ENCODE results near the gene SLC16A4. TPM values are rescaled to one million over a fixed set of nuclear protein-coding genes. Genes with fewer than 3 reads are reported as not detected.

The SLC16A4 gene
- total and polyA plus RNA-seq, 2 experiments from 2014 or later = 15.6 to 28.1 TPM

- WGBS, 2 experiments (ENCODE audit: low coverage in 1 of 2, low lambda C conversion rate in 2 of 2, missing lambda C conversion rate in 2 of 2) = 78 to 87% methylated on average over 2 of the region's 2 CpGs
- Histone ChIP-seq H3K9me3 (ENCODE audit: low read depth) (no peaks in the 10 kb centered on the region), H4K20me1 (ENCODE audit: insufficient read depth) (no peaks in the 10 kb centered on the region), H2AFZ (no peak overlapping the region), H3F3A (ENCODE audit: insufficient read depth) (no peaks in the 10 kb centered on the region), H3K27me3 (replicated peaks; ENCODE audit: insufficient read depth) (no peaks in the 10 kb centered on the region), H3K27ac (no peak overlapping the region), H3K36me3 (ENCODE audit: low read depth) (no peaks in the 10 kb centered on the region), H3K9me2 (ENCODE audit: insufficient read depth) (no peaks in the 10 kb centered on the region), H3K9ac (no peak overlapping the region), H3K4me2 (ENCODE audit: unreplicated experiment) (no peak overlapping the region), H3K4me3 (no peak overlapping the region), H3K4me1 (ENCODE audit: insufficient read depth) (no peaks in the 10 kb centered on the region), H3K79me2 (ENCODE audit: insufficient read depth) (no peaks in the 10 kb centered on the region)
- in situ Hi-C loops (cut with MboI) = no loop called here
- no peak for DNase-seq
- no peak for TF ChIP-seq EZH2phosphoT487 (IDR thresholded peaks at IDR 0.05; ENCODE audit: insufficient read depth, low read depth)
- TF ChIP-seq EZH2 (IDR thresholded peaks at IDR 0.05; ENCODE audit: insufficient read depth, poor library complexity, severe bottlenecking) = no peak
These were observed 69.8 kb downstream of the SLC16A4 start for GRCh38 chr1:110321045-110321444.

GRCh38 chr1:110320168-110320518 is 70.7 kb downstream of the SLC16A4 start:
- no peaks in the 10 kb centered on the region for H4K20me1 ChIP-seq (ENCODE audit: insufficient read depth)
- no peak overlapping the region for H3K9ac ChIP-seq
- H3K4me3 ChIP-seq = no peak overlapping the region
- 89 to 92% methylated on average over 1 of the region's 1 CpG for WGBS, 2 experiments (ENCODE audit: low coverage in 1 of 2, low lambda C conversion rate in 2 of 2, missing lambda C conversion rate in 2 of 2)
- H3K27ac ChIP-seq = no peak overlapping the region
- H3K36me3 ChIP-seq (ENCODE audit: low read depth) = no peaks in the 10 kb centered on the region
- H2AFZ ChIP-seq = no peak overlapping the region
- no peaks in the 10 kb centered on the region for H3K27me3 ChIP-seq (replicated peaks; ENCODE audit: insufficient read depth)
- H3K9me2 ChIP-seq (ENCODE audit: insufficient read depth) = no peaks in the 10 kb centered on the region
- no peaks in the 10 kb centered on the region for H3K79me2 ChIP-seq (ENCODE audit: insufficient read depth)
- H3F3A ChIP-seq (ENCODE audit: insufficient read depth) = no peaks in the 10 kb centered on the region
- in situ Hi-C loops (cut with MboI) = no loop called here
- TF ChIP-seq EZH2phosphoT487 (IDR thresholded peaks at IDR 0.05; ENCODE audit: insufficient read depth, low read depth) (no peak), EZH2 (IDR thresholded peaks at IDR 0.05; ENCODE audit: insufficient read depth, poor library complexity, severe bottlenecking) (no peak)
- no peak for DNase-seq
- H3K4me2 ChIP-seq (ENCODE audit: unreplicated experiment) = no peak overlapping the region
- no peaks in the 10 kb centered on the region for H3K9me3 ChIP-seq (ENCODE audit: low read depth)
- no peaks in the 10 kb centered on the region for H3K4me1 ChIP-seq (ENCODE audit: insufficient read depth)

- H3F3A ChIP-seq (ENCODE audit: insufficient read depth) = no peaks in the 10 kb centered on the region
- no peaks in the 10 kb centered on the region for H3K9me2 ChIP-seq (ENCODE audit: insufficient read depth)
- H3K36me3 ChIP-seq (ENCODE audit: low read depth) = no peaks in the 10 kb centered on the region
- 57 to 70% methylated on average over 4 of the region's 4 CpGs for WGBS, 2 experiments (ENCODE audit: low coverage in 1 of 2, low lambda C conversion rate in 2 of 2, missing lambda C conversion rate in 2 of 2)
- H3K27ac ChIP-seq = no peak overlapping the region
- no peaks in the 10 kb centered on the region for H3K27me3 ChIP-seq (replicated peaks; ENCODE audit: insufficient read depth)
- in situ Hi-C loops (cut with MboI) = no loop called here
- no peaks in the 10 kb centered on the region for H3K4me1 ChIP-seq (ENCODE audit: insufficient read depth)
- no peak overlapping the region for H3K4me2 ChIP-seq (ENCODE audit: unreplicated experiment)
- H2AFZ ChIP-seq = no peak overlapping the region
- no peaks in the 10 kb centered on the region for H3K79me2 ChIP-seq (ENCODE audit: insufficient read depth)
- no peak overlapping the region for H3K9ac ChIP-seq
- DNase-seq = no peak
- no peaks in the 10 kb centered on the region for H3K9me3 ChIP-seq (ENCODE audit: low read depth)
- no peak overlapping the region for H3K4me3 ChIP-seq
- H4K20me1 ChIP-seq (ENCODE audit: insufficient read depth) = no peaks in the 10 kb centered on the region
- TF ChIP-seq EZH2phosphoT487 (IDR thresholded peaks at IDR 0.05; ENCODE audit: insufficient read depth, low read depth) (no peak), EZH2 (IDR thresholded peaks at IDR 0.05; ENCODE audit: insufficient read depth, poor library complexity, severe bottlenecking) (no peak)
These were observed 71.3 kb downstream of the SLC16A4 start for GRCh38 chr1:110319332-110320167.

- H3K36me3 ChIP-seq (ENCODE audit: low read depth) = no peaks in the 10 kb centered on the region
- in situ Hi-C loops (cut with MboI) = no loop called here
These were observed 72.8 kb downstream of the SLC16A4 start for GRCh38 chr1:110318046-110318445.

More at GRCh38 chr1:110318046-110318445, 72.8 kb downstream of the SLC16A4 start:
- Histone ChIP-seq H3F3A (ENCODE audit: insufficient read depth) (no peaks in the 10 kb centered on the region), H4K20me1 (ENCODE audit: insufficient read depth) (no peaks in the 10 kb centered on the region), H3K9ac (no peak overlapping the region), H3K4me3 (no peak overlapping the region), H3K9me2 (ENCODE audit: insufficient read depth) (no peaks in the 10 kb centered on the region), H3K4me1 (ENCODE audit: insufficient read depth) (no peaks in the 10 kb centered on the region), H3K9me3 (ENCODE audit: low read depth) (no peaks in the 10 kb centered on the region), H3K27me3 (replicated peaks; ENCODE audit: insufficient read depth) (no peaks in the 10 kb centered on the region), H3K4me2 (ENCODE audit: unreplicated experiment) (no peak overlapping the region), H2AFZ (no peak overlapping the region), H3K79me2 (ENCODE audit: insufficient read depth) (no peaks in the 10 kb centered on the region), H3K27ac (no peak overlapping the region)
- no peak for TF ChIP-seq EZH2phosphoT487 (IDR thresholded peaks at IDR 0.05; ENCODE audit: insufficient read depth, low read depth)
- no peak for TF ChIP-seq EZH2 (IDR thresholded peaks at IDR 0.05; ENCODE audit: insufficient read depth, poor library complexity, severe bottlenecking)
- DNase-seq = no peak
- 60 to 64% methylated on average over 4 of the region's 4 CpGs for WGBS, 2 experiments (ENCODE audit: low coverage in 1 of 2, low lambda C conversion rate in 2 of 2, missing lambda C conversion rate in 2 of 2)
